ENCODE measurements around the gene KLK8. TPM values are rescaled to one million over a fixed set of nuclear protein-coding genes. Genes with fewer than 3 reads are reported as not detected.
"Not testable (repeated sequence)": the region's sequence is repeated elsewhere in the genome, so short reads cannot be mapped to it uniquely, and the experiment has no call there.

KLK8 gene
- total RNA-seq, 1 donor from 2014 or later: not detected

DNA sequence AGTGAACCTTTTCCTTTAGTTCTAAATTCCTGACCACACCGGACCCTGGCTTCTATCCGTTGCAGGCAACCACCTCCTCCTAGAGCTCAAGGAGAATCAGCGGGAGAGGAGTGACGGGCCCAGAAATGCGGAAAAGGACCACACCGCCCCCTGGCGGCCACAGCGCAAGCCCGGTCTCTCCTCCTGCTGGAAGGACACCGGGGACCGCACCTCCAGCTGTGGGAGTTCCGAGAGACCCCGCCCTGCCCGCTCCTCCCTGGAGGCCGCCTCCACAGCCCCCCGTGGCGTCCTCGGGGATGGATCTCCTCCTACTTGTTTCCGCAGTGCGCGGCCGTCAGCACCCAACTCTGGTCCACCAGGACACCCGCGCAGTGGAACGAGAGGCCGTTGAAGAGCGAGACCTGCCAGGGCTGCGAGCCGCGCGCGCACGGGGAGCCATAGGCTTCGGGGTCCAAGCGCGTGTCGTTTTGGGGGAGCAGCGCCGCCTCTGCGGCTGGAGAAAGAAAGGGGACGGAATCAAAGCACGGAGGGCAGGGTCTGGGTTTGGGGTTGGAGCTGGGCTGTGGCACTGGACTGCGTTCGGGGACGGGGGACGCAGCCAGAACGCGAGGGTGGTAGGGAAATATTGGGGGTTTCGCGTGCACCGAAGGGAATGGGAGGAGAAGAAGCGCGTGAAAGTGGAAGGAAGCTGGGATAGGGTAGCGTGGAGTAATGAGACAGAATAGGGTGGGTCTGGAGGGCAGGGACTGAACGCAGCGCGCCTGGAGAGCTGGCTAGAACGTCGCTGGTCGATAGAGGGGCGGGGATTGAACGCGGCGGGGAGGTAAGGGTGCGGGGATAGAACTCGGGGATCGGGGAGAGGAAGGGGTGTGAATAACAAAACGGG, 15.6 kb upstream of the KLK8 start:
- peak; percentile 13 for DNase-seq

- DNase-seq: no peak
Measured at GRCh38 chr19:51015691-51016267, 14.4 kb upstream of the KLK8 start.

DNA sequence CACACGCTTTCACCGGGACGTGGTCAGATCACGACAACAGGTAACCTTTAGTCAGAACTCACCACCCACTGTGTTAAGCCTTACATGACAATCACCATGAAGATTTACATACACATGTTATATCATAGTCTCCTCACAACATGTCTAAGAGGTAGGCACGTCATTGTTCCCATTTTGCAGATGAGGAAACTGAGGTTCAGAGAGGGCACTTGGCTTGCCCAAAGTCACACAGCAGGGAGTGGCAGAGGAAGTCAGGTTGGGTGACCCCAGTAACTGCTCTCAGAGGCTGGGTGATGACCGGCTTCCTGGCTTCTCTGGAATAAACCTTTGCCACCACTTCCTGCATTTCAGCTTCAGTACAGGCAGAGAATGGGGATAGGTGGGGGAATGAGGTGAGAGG, 12.8 kb upstream of the KLK8 start:
- DNase-seq: no peak

DNA sequence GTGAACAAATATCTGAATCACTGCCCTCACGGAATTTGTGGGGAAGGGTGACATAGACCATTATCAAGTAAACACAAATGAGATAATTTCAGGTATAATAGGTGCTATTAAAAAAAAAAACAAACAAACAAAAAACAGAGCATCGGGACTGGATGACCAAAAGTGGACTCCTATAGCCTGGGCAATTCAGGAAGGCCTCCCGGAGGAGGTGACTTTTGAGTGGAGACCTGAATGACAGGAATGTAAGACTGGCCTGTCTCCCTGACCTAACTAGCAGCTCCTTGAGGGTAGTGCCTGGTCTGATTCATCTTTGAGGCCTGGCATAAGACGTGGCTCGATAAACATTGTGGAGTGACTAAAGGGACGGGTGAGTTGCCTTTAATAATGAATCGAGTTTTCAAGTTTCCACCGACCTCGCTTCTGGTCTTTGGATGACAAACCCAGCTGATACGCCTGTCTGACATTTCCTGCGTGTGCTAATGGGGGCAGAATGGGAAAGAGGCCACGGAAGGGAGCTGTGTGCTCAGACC, 11.3 kb upstream of the KLK8 start:
- no peak for DNase-seq

GRCh38 chr19:51010066-51010795, 8.8 kb upstream of the KLK8 start:
- no peak for DNase-seq

DNA sequence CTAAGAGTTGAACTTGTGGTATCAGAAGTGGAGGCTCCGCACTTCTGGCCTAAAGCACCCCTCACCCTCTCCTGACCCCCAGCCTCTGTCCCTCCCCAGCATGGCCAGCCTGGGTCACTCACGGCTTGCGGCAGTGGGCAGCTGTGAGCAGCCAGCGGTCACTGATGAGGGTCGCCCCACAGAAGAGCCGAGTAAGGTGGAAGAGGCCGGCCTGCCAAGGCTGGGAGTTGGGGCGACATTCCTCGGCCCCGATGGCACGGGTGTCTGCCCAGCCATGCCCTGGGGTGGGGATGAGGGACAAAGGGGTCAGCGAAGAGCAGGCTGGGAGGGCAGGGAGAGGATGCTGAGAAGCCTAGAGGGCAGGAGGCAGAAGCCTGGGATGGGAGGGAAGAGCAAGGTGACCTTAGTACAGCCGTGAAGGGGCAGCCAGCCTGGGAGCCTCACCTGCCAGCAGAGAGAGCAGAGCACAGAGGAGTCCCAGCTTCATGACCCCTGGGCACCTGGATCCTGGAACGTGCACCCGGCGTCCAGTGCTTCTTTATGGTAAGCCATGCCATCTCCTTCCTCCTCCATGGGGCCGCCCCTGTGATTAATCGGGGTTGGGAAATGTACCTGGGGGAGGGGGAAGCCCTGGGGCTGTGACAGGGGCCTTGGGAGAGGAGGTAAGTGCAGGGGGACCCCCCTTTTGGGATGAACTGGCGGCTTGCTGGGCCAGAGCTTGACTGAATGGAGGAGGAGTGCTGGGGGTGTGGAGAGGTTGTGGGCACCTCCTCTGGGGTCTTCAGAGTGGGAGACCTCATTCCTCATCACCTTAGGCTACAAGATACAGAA, 7.9 kb upstream of the KLK8 start:
- DNase-seq: no peak

DNA sequence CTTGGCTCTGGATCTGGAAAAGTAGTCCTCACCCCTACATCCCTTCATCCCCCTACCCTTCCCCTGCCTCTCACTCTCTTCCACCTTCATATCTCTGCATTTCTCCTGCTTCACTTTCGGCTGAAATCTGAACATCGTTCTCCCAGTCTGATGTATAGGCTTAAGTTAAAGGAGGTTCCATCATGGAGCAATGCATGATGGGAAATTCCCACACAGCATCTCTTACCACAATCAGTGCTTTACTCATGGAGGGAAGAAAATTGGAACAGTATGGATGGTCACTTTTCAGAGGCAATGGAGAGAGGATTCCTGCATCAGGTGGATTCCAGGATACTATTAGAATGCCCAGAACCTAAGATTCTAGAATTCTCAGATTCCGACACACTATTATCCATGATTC, 6.1 kb upstream of the KLK8 start:
- DNase-seq: no peak

GRCh38 chr19:51006406-51006805, 5.0 kb upstream of the KLK8 start:
- DNase-seq: no peak

- no peak for DNase-seq
Measured at GRCh38 chr19:51005248-51005647, 3.8 kb upstream of the KLK8 start.

- no peak for DNase-seq
Measured at GRCh38 chr19:51003316-51003715, 1.9 kb upstream of the KLK8 start.

- no peak for DNase-seq
Measured at GRCh38 chr19:51002542-51003311, 1.3 kb upstream of the KLK8 start.

DNA sequence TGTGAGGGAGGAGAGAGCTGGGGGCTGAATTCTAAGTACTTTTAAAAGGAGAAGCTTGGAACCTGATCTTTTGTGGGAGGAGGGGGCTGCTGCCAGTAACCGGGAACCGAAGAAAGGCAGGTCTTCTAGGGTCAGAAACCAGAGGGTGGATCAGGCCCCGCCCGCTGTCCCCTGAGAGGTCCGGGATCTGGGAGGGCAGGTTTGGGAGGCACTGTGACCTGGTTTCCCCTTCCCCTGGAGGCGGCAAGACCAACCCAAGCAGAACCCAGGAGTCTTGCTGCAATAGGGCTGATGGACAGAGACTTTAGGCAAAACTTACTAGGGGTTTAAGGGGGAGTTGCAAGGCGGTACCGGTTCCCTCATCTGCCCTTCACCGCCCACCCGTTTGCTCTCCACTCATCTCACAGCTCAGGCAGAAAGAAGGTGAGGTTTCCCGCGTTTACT, 707 bp upstream of the KLK8 start:
- no peak for DNase-seq

GRCh38 chr19:51000981-51001380, 423 bp downstream of the KLK8 start:
- no peak for DNase-seq

- no peak for DNase-seq
Measured at GRCh38 chr19:51000426-51000825, 978 bp downstream of the KLK8 start.

GRCh38 chr19:50998686-50999085, 2.7 kb downstream of the KLK8 start:
- no peak for DNase-seq

GRCh38 chr19:50998061-50998460, 3.3 kb downstream of the KLK8 start:
- DNase-seq: no peak

DNA sequence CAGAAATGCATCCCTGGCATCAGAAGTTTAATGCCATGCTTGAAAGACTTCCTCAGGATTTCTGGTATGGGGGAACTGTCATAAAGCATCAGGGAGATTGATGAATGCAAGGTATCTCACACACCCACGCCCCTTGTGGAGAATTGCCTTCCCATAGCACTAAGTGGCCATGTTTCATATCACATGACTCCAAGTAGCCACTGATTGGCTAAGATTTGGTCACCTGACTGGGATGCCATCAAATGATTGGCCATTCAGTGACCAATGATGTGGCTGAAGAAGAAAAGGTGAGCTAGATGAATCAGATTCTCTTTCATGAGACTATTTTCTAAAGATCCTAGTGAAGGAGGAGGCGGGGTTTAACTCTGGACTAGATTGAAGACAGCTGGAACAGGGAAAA, 7.3 kb downstream of the KLK8 start:
- no peak for DNase-seq

- no peak for DNase-seq
Measured at GRCh38 chr19:50992666-50993035, 8.8 kb downstream of the KLK8 start.

GRCh38 chr19:50984416-50984815, 17.0 kb downstream of the KLK8 start:
- not testable (repeated sequence) for DNase-seq

GRCh38 chr19:50983625-50984292, 17.6 kb downstream of the KLK8 start, which contains the start of gene KLK7:
Gene KLK7, minus strand, starts transcription at chr19:50983917. Its CDS starts 1,518 bp downstream, at chr19:50982399.
- DNase-seq: no peak

DNA sequence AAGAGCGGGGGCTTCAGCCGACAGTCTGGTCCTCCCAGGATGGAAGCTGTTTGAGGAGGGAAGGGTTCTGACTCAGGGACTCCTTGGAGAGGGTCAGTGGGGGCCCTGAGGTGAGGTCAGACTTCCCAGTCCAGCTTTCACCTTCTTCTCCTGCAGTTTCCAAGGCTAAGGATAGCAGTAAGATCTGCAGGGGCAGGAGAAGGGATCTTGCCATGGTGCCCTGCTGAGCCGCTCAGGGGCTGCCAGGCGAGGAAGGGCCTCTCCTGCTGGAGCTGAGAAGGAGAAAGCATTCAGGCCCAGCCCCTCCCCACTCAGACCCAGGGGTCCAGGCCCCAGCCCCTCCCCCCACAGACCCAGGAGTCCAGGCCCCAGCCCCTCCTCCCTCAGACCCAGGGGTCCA, 19.2 kb downstream of the KLK8 start:
- DNase-seq: no peak
